ENCODE results near the gene STK38L. TPM values are rescaled to one million over a fixed set of nuclear protein-coding genes. Genes with fewer than 3 reads are reported as not detected.

Gene STK38L
- total and polyA plus RNA-seq, 10 of the 15 experiments (the other 5 are each of a cell fraction or from before 2014, with no cell fraction given) = 43.0 to 154 (median 115) TPM

- TF ChIP-seq, protein P1, sequence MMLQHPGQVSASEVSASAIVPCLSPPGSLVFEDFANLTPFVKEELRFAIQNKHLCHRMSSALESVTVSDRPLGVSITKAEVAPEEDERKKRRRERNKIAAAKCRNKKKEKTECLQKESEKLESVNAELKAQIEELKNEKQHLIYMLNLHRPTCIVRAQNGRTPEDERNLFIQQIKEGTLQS (IDR thresholded peaks at IDR 0.05; ENCODE audit: borderline replicate concordance, extremely low read depth, low read depth, low read length) = no peak
- TF ChIP-seq CEBPB (IDR thresholded peaks at IDR 0.05; ENCODE audit: borderline replicate concordance in 1 of 2, low read depth in 2 of 2, low read length in 2 of 2) (no peak), SRF (IDR thresholded peaks at IDR 0.05; ENCODE audit: low read depth in 2 of 2, low read length in 2 of 2) (no peak), ZZZ3 (IDR thresholded peaks at IDR 0.05; ENCODE audit: control insufficient read depth, insufficient read length, low read depth) (no peak)
- TF ChIP-seq, protein P2, sequence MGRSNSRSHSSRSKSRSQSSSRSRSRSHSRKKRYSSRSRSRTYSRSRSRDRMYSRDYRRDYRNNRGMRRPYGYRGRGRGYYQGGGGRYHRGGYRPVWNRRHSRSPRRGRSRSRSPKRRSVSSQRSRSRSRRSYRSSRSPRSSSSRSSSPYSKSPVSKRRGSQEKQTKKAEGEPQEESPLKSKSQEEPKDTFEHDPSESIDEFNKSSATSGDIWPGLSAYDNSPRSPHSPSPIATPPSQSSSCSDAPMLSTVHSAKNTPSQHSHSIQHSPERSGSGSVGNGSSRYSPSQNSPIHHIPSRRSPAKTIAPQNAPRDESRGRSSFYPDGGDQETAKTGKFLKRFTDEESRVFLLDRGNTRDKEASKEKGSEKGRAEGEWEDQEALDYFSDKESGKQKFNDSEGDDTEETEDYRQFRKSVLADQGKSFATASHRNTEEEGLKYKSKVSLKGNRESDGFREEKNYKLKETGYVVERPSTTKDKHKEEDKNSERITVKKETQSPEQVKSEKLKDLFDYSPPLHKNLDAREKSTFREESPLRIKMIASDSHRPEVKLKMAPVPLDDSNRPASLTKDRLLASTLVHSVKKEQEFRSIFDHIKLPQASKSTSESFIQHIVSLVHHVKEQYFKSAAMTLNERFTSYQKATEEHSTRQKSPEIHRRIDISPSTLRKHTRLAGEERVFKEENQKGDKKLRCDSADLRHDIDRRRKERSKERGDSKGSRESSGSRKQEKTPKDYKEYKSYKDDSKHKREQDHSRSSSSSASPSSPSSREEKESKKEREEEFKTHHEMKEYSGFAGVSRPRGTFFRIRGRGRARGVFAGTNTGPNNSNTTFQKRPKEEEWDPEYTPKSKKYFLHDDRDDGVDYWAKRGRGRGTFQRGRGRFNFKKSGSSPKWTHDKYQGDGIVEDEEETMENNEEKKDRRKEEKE (IDR thresholded peaks at IDR 0.05) = no peak
Observed at GRCh38 chr12:27319848-27320247, 75.8 kb downstream of the STK38L start (continued).

GRCh38 chr12:27324530-27324929 is 80.4 kb downstream of the STK38L start:
- ChIA-PET POLR2A (interaction anchor here (1.2 to 2.7 kb wide), 3 partner anchors 9 to 69 kb away, joined by 3 to 8 read pairs (median 8); no protein-coding TSS in a partner anchor), SMC1A (ENCODE audit: uncharacterized antibody, unreplicated experiment) (interaction anchor here (1.0 to 20.9 kb wide), 11 partner anchors 8 to 328 kb away, joined by 3 to 207 read pairs (median 5); no protein-coding TSS in a partner anchor), RAD21 (ENCODE audit: unreplicated experiment) (interaction anchor here (0.7 to 8.8 kb wide), 5 partner anchors 9 to 309 kb away, joined by 3 to 64 read pairs (median 7); no protein-coding TSS in a partner anchor), CTCF (interaction anchor here (0.7 to 9.0 kb wide), 11 partner anchors 9 to 388 kb away, joined by 3 to 61 read pairs (median 4); no protein-coding TSS in a partner anchor)
- Histone ChIP-seq H3K27ac (ENCODE audit: control insufficient read depth, insufficient read depth) (no peak overlapping the region), H3K4me2 (ENCODE audit: control insufficient read depth, insufficient read depth) (no peak overlapping the region), H3K79me2 (ENCODE audit: control insufficient read depth, insufficient read depth, low read length) (no peaks in the 10 kb centered on the region), H2AFZ (ENCODE audit: control insufficient read depth, low read depth, low read length) (no peak overlapping the region), H3K4me3 (no peak overlapping the region), H3K9me3 (replicated peaks; ENCODE audit: control insufficient read depth, insufficient read depth, low read length) (no peaks in the 10 kb centered on the region), H3K36me3 (ENCODE audit: control insufficient read depth in 2 of 2, insufficient read depth in 2 of 2, low read length in 1 of 2) (peaks cover 4 to 18% of the 10 kb centered on the region in 2 experiments), H3K27me3 (replicated peaks in 1 of 2; ENCODE audit: control insufficient read depth in 2 of 2, insufficient read depth in 2 of 2, low read length in 1 of 2) (no peaks in the 10 kb centered on the region), H4K20me1 (ENCODE audit: control insufficient read depth, insufficient read depth) (no peaks in the 10 kb centered on the region), H3K4me1 (ENCODE audit: control insufficient read depth, insufficient read depth, low read length) (peaks cover 9% of the 10 kb centered on the region), H3K9ac (ENCODE audit: control insufficient read depth, insufficient read depth, low read length) (no peak overlapping the region)
- no peak for FAIRE-seq
- in situ Hi-C loops (cut with MboI) (no loop called here), intact Hi-C loops (cut with micrococcal nuclease; ENCODE audit: unreplicated experiment) (no loop called here)
- no TSS peak for BruUV-seq (replicated peaks)
- no peak for TF ChIP-seq CBFB (IDR thresholded peaks at IDR 0.05; ENCODE audit: low read depth)
- TF ChIP-seq CHD4 (IDR thresholded peaks at IDR 0.05) = no peak
- no peak for DNase-seq (ENCODE audit: low read depth, low spot score)
- ATAC-seq = no peak

Data from GM12878 (cell line).